Stimulated activated CD8-positive, alpha-beta memory T cell treated with anti-CD3 and anti-CD28 coated beads, Interleukin-12 subunit alpha, Interleukin-12 subunit beta, amount 100 ng/mL, for 24 hours (primary cell): ENCODE data around the gene ADCK1.
"Not testable (repeated sequence)": the region's sequence is repeated elsewhere in the genome, so short reads cannot be mapped to it uniquely, and the experiment has no call there.

ENCODE experiments used
- DNase-seq: peaks from one replicate; pipeline ENCODE4 v3.0.0-alpha.2; 2020; ENCODE audit errors: extremely low read depth

The ADCK1 gene

DNA sequence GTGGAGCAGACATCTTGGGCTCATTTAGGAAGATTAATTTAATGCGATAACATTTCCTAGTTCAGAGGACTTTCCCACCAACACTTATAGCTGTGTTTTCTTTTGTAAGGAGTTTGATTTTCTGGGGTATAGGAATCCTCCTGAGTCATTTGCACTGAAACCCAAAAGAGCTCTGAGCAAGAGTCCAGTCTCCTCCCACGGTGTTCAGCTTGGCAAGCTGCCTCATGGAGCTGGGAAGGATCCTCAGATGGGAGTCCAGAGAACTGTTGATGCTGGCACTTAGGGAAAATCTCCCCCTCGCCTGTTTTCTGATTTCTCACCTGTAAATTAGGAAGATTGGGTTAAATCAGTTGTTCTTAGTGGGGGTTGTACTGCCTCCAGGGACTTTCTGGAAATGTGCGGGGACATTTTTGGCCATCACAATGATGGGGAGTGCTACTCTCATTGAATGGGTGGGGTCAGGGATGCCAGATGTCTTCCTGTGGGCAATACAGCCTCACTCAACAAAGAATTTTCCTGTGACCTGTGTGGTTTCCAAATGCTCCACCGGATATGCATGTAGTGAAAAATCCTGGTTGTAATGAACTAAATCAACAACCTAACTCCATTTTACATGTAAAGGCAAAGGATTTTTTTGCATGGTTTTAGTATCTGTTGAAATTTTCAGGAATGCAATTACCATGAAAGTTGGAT is 150.6 kb downstream of the ADCK1 start:
- DNase-seq = no peak

DNA sequence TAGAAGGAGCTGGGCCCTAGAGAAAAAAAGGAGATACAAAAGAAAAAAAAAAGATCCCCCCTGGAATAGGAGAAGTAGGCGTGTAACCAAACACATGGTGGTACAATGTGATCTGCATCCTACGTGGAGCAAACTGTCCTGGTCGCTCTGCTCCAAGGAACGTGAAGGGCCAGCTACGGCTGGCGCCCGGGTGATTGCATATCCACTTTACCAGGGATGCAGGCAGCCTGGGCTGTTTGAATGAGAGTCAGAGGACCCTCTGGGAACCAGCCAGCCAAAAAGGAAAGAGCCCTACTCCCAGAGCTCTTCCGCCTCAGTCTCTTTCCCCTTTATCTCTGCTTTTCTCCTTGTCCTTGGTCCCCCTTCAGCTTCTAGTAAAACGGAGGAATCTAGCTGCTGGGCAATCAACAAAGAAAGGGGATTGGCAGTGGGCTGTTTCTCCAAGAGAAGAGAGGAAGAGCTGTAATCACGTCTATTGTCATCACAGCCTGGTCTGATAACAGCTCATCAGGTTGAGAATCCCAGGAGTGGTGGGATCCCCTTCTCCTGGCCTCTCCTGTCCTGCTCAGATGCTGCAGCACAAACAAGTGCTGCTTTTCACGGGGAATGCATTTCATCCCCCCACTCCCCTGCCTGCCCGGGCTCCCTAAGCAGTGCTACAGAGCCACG is 156.0 kb downstream of the ADCK1 start:
- DNase-seq = no peak

DNA sequence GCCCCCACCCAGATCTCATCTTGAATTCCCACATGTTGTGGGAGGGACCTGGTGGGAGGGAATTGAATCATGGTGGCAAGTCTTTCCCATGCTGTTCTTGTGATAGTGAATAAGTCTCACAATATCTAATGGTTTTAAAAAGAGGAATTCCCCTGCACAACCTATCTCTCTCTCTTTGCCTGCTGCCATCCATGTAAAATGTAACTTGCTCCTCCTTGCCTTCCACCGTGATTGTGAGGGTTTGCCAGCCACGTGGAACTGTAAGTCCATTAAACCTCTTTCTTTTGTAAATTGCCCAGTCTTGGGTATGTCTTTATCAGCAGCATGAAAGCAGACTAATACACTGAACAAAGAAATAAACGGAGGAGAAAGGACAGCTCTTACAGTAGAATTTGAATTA is 159.8 kb downstream of the ADCK1 start:
- DNase-seq = not testable (repeated sequence)

DNA sequence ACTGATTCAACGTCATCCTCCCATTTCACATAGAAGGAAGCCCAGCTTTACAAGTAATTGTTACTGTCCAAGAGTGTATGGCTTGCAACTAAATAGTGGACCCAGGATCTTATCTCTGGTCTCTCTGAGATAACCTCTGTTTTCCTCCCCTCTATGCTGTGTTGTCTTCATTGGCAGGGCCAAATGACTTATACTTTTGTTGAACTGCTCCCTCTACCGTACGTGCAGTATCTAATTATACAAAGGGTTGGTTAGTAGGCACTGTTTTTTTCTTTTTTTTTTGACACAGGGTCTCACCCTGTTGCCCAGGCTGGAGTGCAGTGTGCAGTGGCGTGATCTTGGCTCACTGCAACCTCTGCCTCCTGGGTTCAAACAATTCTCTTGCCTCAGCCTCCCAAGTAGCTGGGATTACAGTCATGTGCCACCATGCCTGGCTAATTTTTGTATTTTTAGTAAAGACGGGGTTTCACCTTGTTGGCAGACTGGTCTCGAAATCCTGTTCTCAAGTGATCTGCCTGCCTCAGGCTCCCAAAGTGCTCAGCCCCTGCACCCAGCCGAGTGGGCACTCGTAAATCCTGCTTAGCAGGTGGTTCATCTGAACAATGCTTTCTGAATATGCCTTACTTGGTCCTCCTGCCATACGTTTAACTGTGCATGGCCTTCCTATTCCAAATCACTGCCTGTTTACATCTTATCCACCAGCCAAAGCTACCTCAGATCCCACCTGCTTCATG is 162.1 kb downstream of the ADCK1 start:
- DNase-seq = no peak

DNA sequence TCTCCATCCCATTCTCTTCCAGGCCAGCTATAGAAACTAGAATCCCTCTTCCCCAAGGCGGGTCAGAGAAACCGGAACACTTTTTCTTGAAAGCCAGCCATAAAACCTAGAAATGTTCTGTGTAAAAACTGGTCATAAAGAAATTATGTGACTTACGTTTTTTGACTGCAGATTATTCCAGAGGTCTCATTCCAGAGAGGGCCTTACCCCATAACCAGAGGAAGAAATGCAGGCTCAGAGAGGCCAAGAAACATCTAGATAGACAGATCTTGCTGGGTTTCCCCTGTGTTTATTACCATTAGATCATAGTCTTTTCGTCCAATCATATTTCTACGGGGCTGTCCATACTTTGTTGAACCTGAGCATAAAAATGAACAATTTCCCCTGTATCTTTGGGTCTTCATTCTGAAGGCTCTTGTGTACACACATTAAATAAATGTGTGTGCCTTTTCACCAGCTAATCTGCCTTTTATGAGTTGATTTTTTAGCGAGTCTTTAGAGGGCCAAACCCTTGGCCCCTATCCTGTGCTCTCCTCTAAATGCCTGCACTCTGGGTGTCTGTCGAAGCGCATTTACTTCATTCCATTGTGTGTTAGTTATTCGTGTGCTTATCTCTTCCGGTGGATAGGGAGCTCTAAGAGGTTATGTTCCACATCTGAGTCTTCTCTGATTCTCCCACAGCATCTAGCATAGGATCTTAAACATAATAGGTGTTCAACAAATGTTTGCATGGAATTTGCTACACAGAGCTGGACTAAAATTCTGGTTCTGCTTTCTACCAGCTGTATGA is 163.0 kb downstream of the ADCK1 start:
- no peak for DNase-seq

DNA sequence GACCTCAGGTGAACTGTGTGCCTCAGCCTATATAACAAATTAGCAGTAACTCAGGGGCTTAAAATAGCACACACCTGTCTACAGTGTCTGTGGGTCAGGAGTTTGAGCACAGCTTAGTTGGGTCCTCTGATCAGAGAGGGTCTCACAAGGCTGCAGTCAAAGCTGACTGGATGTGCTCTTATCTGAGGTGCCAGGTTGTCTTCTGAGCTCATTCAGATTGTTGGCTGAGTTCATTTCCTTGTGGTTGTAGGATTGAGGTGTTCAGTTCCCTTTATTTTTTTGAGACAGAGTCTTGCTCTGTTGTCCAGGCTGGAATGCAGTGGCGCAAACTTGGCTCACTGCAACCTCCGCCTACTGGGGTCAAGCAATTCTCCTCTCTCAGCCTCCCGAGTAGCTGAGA is 164.7 kb downstream of the ADCK1 start:
- DNase-seq = no peak

DNA sequence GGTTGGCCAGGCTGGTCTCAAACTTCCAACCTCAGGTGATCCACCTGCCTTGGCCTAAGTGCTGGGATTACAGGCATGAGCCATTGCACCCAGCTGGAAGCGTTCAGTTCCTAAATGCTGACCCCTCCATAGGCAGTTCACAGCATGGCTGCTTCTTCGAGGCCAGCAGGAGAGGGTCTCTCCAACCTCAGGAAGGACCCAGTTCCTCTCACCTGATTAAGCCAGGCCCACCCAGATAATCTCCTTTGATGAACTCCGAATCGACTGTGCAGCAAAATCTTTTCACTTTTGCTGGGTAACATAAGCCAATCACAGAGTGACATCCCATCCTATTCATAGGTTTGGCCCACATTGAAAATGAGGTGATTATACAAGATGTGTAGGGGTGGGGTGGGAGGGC is 165.1 kb downstream of the ADCK1 start:
- no peak for DNase-seq

DNA sequence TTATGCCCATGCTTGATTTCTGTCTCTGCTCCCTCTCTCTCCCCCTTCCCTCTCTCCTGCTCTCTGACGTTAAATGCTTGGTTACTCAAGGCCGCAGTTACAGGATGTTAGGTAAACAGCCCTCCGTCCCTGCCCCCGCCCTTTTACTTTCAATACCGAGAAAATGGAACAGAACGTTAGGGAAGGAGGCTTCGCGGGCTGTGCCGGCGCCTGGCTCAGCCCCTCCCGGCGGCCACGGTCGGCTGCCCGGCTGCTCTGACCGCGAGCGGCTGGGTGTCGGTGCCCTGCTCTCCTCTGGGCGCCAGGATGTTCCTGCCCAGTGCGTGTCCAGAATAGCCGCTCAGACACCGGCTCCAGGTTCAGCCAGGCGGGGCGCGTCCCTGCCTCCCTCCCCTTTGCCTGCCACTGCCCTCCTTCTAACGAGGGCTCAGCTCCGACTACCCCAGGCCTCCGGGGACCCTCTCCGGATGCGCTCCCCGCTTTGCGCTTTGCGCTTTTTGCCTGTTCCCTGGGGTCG is 166.1 kb downstream of the ADCK1 start:
- no peak for DNase-seq

DNA sequence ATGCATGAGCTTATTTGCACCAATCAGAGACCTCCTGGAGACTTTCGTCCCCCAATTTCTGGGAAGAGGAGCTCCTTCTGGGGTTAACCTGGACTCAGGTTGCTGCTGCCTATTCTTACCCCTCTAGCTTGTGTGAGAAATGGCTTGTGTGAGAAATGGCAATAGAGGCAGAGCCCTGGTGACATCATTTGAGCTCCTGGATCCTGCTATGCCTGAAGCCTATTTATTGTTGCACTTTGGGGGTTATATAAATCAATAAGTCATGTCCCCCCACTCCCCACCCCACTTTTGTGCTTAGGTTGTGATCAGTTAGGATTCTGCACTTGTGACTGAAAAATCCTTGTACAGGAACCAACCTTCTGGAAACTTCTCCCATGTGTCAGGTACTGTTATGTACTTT is 167.2 kb downstream of the ADCK1 start:
- no peak for DNase-seq

DNA sequence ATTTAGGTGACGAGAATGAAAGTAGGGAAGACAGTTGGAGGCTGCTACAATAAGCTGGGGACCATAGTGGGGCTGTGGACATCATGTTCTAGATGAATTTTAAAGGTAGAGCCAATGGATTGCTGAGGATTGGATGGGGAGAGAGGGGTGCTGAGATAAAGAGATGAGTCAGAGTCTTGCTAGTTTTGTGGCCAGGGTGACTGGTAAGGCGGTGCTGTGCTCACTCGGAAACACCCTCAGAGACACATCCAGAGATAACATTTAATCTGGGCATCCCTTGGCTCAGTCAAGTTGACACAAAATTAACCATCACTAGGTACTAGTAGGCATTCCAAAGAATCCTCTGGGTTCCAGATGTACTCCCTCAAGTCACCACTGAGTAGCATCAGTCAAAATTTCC is 170.7 kb downstream of the ADCK1 start:
- no peak for DNase-seq

DNA sequence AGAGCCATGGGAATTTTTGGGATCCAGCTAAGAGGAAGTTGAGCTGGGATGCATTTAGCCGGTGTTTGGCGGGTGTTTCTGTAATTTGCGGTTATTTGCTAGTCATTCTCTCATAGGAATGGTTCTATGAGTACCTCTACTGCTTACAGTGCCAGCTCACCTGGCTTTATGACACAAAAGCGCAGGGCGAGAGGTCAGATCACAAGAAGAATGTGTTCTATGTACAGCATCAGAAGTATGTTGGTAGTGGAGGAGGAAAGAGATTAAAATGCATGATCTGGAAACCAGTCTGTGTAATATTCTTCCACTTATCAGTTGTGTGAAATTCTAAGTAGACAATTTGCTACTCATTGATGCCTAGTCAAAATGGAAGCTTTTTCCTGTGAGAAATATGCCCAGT is 173.3 kb downstream of the ADCK1 start:
- DNase-seq = no peak

DNA sequence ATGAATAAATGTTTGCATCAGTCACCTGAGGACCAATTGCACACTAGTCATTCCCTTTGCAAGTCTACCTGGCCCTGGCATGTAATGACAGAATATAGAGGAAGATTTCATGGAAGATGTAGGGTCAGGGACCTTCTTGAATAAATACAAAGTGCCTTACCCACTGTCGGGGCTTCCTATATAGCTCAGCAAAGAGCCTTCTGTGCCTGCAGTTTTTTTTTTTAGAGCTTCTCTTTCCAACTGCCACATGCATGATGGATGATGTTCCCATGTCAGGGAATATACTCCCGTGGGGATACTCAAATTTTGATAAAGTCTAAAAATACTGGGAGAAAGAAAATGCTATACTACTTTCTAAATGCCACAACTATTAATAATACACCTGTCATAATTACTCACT is 176.7 kb downstream of the ADCK1 start:
- no peak for DNase-seq

DNA sequence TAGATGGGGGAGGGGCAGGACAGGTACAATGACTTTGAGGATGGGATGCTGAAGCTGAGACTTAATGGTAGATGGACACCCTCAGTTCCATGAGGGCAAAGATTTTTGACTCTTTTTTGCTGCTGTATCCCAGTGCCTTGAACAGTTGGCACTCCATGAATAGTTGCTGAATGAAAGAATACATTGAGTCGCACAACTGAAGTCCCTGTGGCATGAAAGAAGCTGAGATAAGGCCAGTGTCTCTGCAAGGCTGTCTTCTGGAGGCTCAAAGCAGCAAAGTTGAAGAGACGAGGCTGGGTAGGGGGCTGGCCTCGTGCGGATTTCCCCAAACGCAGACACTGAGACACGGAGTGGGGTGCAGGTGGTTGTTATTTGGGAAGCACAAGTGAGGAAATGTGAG is 179.3 kb downstream of the ADCK1 start:
- DNase-seq = no peak

DNA sequence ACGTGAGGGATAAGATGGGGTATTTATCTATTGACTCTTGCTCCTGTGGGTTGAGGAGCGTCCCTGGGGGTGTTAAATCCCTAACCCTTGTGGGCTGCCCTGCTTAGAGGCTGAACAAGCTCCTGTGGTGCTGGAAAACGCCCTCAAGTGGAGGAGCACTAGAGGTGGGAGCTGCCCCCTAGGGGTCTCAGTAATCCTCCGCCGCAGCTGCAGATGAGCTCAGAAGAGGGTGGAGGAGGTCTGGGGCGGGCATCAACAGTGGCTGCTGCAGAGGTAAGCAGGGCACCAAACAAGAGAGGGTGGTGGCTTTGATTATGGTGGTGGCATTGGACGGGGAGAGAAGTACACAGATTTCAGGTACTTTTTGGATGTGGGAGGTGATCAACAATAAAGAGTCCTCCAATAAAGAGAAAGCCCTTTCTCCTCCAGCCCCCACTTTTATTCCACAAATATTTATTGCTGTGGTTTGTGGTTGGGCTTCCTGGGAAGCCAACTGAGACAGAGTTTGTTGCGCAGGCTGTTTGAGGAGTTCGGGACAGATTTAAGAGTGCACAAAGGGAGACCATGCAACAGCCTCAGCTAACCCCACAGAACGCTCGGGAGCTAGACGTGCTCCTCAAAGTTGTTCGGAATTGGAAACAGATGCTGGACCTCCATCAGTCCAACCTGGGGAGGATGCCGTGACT is 179.9 kb downstream of the ADCK1 start:
- DNase-seq = no peak

DNA sequence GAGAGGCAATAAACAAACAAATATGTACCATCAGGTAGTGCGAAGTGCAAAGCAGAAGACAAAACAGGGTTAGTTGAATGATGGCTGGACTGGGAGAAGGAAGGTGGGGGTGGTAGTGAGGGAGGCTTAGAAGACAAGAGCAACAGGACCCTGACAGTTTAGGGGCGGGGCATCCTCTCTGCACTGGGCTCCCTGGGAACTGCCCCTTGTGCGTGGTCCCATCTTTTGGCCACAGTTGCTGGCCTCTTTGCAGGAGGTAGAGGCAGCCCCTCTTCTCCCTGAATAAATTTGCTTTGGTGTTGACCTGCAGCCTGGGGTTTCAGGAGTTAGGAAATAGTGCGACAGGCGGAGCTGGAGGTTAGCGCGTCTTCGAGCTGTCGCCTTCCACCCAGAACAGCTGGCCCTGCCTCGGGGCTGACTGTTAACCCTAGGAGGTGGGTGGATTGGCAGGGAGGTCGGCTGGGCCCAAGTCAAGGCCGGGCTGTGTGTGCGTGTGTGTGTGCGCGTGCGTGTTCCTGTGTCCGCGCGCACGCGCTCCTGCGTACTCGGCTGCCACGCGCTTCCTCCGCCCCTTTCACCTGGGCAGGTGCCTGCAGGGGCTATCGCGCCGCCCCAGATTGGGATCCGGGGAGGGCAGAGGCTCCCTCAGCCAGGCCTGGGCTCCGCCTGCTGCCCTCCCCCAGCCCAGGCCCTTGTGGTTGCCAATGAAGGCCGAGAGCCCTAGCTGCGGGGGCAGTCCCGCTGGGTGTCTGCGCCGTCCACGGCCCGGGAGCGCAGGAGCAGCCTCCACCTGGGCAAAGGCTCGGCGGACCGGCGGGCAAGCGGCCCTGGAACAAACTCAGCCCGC is 180.8 kb downstream of the ADCK1 start:
- DNase-seq = no peak
